A549 (cell line): ENCODE results near the gene C2orf72. TPM values are rescaled to one million over a fixed set of nuclear protein-coding genes. Genes with fewer than 3 reads are reported as not detected.

Experiments
- ATAC-seq, 2 experiments: fragments of 200-7000 bp in 1 of 2; fragments of >200 bp in 1 of 2; cut with Nextera tagmentation in 1 of 2; cut with Tn5 transposase in 1 of 2; 3 replicates each; pipeline versions ENCODE4 v1.8.0 to v1.9.1; 2018 to 2020; ENCODE audit warnings: mild to moderate bottlenecking in 1 of 2, moderate library complexity in 1 of 2
- CTCF ChIA-PET: fragments of 300-600 bp; sonication (Branson Sonifier 250); formaldehyde crosslinking; extraction: SDS; loops from one replicate; lab custom pipeline; 2021; ENCODE audit warnings: antibody characterized with exemption, inconsistent platforms; lab: Yijun Ruan, JAX
- POLR2A ChIA-PET: fragments of 350-600 bp; formaldehyde crosslinking; extraction: SDS; loops from one replicate; lab custom pipeline; 2021; ENCODE audit warnings: antibody characterized with exemption, inconsistent platforms; lab: Yijun Ruan, JAX
- DNase-seq, 2 experiments: peaks; one replicate each; pipeline versions ENCODE4 v3.0.0 to v3.0.0-alpha.2; 2011 to 2016; ENCODE audit warnings: low read depth in 1 of 2, low spot score in 1 of 2
- FAIRE-seq: peaks from 2 replicates; lab custom pipeline; 2011; peaks lifted over from hg19 to GRCh38; lab: Jason Lieb, UNC
- H3K27ac ChIP-seq, 2 experiments: fragments of >200 bp; sonication (Bioruptor Twin); formaldehyde crosslinking; 3 replicates each; pipeline ENCODE4 v1.5.1; 2016 to 2017
- H3K4me1 ChIP-seq: fragments of >200 bp; sonication (Bioruptor Twin); formaldehyde crosslinking; 3 replicates; pipeline ENCODE4 v1.6.1; 2016
- H3K4me2 ChIP-seq: fragments of >200 bp; sonication (Bioruptor Twin); formaldehyde crosslinking; 3 replicates; pipeline ENCODE4 v1.6.1; 2016
- H3K4me3 ChIP-seq: fragments of >200 bp; sonication (Bioruptor Twin); formaldehyde crosslinking; 3 replicates; pipeline ENCODE4 v1.5.1; 2016
- H3K9me3 ChIP-seq: fragments of >200 bp; sonication (Bioruptor Twin); formaldehyde crosslinking; 3 replicates; pipeline ENCODE4 v1.6.1; 2016
- ATOH8 ChIP-seq: fragments of 250-450 bp; sonication (Bioruptor Pico); IDR thresholded peaks from 2 replicates; pipeline ENCODE4 v1.5.0; 2020; ENCODE audit warnings: low read depth, mild to moderate bottlenecking, moderate library complexity
- CBX2 ChIP-seq: fragments of 200-600 bp; sonication (generic); IDR thresholded peaks from 2 replicates; pipeline ENCODE4 v1.6.1; 2016; ENCODE audit warnings: low read depth, mild to moderate bottlenecking, borderline replicate concordance
- CBX8 ChIP-seq: fragments of 200-600 bp; sonication (generic); IDR thresholded peaks from 2 replicates; pipeline ENCODE4 v1.6.1; 2016
- E2F6 ChIP-seq: IDR thresholded peaks from 2 replicates; pipeline ENCODE4 v1.6.1; 2012; ENCODE audit warnings: low read depth, borderline replicate concordance
- EHF ChIP-seq: fragments of 250-450 bp; sonication (Bioruptor Pico); IDR thresholded peaks from 2 replicates; pipeline ENCODE4 v1.5.0; 2020; ENCODE audit warnings: mild to moderate bottlenecking
- EHMT2 ChIP-seq: fragments of 200-600 bp; sonication (generic); IDR thresholded peaks from 2 replicates; pipeline ENCODE4 v1.6.1; 2016; ENCODE audit warnings: antibody characterized with exemption, low read depth, mild to moderate bottlenecking, moderate library complexity
- EP300 ChIP-seq, 2 experiments: fragments of >200 bp; sonication (Bioruptor Twin); formaldehyde crosslinking; IDR thresholded peaks; 2 replicates in 1 of 2; 3 replicates in 1 of 2; pipeline ENCODE4 v1.6.1; 2016 to 2017
- FOSB ChIP-seq: fragments of 250-450 bp; sonication (Bioruptor Pico); IDR thresholded peaks from 2 replicates; pipeline ENCODE4 v1.5.0; 2020; ENCODE audit warnings: mild to moderate bottlenecking, moderate library complexity
- FOXS1 ChIP-seq: fragments of 250-450 bp; sonication (Bioruptor Pico); IDR thresholded peaks from 2 replicates; pipeline ENCODE4 v1.5.0; 2020; ENCODE audit warnings: mild to moderate bottlenecking, moderate library complexity
- GATA3 ChIP-seq: IDR thresholded peaks from 2 replicates; pipeline ENCODE4 v1.6.1; 2012; ENCODE audit warnings: borderline replicate concordance
- HDAC2 ChIP-seq: fragments of 200-600 bp; sonication (generic); IDR thresholded peaks from 2 replicates; pipeline ENCODE4 v1.6.1; 2016
- HEYL ChIP-seq: fragments of 250-450 bp; sonication (Bioruptor Pico); IDR thresholded peaks from 2 replicates; pipeline ENCODE4 v1.8.0; 2021; ENCODE audit warnings: mild to moderate bottlenecking, moderate library complexity
- HMGXB4 ChIP-seq: fragments of 250-450 bp; sonication (Bioruptor Pico); IDR thresholded peaks from 2 replicates; pipeline ENCODE4 v1.5.0; 2021; ENCODE audit warnings: mild to moderate bottlenecking, moderate library complexity, borderline replicate concordance
- JUN ChIP-seq, 2 experiments: fragments of >200 bp; sonication (Bioruptor Twin); formaldehyde crosslinking; IDR thresholded peaks; 2 replicates in 1 of 2; 3 replicates in 1 of 2; pipeline ENCODE4 v1.6.1; 2016 to 2017
- JUNB ChIP-seq: fragments of >200 bp; sonication (Bioruptor Twin); formaldehyde crosslinking; IDR thresholded peaks from 2 replicates; pipeline ENCODE4 v1.6.1; 2016
- KDM1A ChIP-seq: fragments of 200-600 bp; sonication (generic); IDR thresholded peaks from 2 replicates; pipeline ENCODE4 v1.6.1; 2016; ENCODE audit warnings: low read depth, mild to moderate bottlenecking
- KDM5A ChIP-seq: fragments of 200-600 bp; sonication (generic); IDR thresholded peaks from 2 replicates; pipeline ENCODE4 v1.6.1; 2016; ENCODE audit warnings: antibody characterized with exemption, mild to moderate bottlenecking
- MAFK ChIP-seq: fragments of 450-650 bp; IDR thresholded peaks from 2 replicates; pipeline ENCODE4 v1.6.1; 2014; ENCODE audit not compliant: partially characterized antibody
- MAX ChIP-seq: IDR thresholded peaks from 2 replicates; pipeline ENCODE4 v1.6.1; 2012
- MYC ChIP-seq: IDR thresholded peaks from 2 replicates; pipeline ENCODE4 v1.6.1; 2012; ENCODE audit warnings: mild to moderate bottlenecking, inconsistent platforms, low read length, improper control_type of control experiment, borderline replicate concordance
- NR3C1 ChIP-seq: fragments of >200 bp; sonication (Bioruptor Twin); formaldehyde crosslinking; IDR thresholded peaks from 3 replicates; pipeline ENCODE4 v1.6.1; 2017
- PHF8 ChIP-seq: fragments of 200-600 bp; sonication (generic); IDR thresholded peaks from 2 replicates; pipeline ENCODE4 v1.6.1; 2016; ENCODE audit warnings: low read depth, mild to moderate bottlenecking, antibody characterized with exemption, moderate library complexity, borderline replicate concordance
- POLR2A ChIP-seq: IDR thresholded peaks from 2 replicates; pipeline ENCODE4 v1.6.1; 2012; ENCODE audit warnings: mild to moderate bottlenecking, low read length
- RFX5 ChIP-seq: fragments of 450-650 bp; IDR thresholded peaks from 2 replicates; pipeline ENCODE4 v1.7.1; 2014; ENCODE audit warnings: antibody characterized with exemption, mild to moderate bottlenecking, moderate library complexity
- SREBF2 ChIP-seq: fragments of 450-650 bp; IDR thresholded peaks from 2 replicates; pipeline ENCODE4 v1.6.1; 2014; ENCODE audit warnings: mild to moderate bottlenecking, moderate library complexity
- TFCP2L1 ChIP-seq: fragments of 250-450 bp; sonication (Bioruptor Pico); IDR thresholded peaks from 2 replicates; pipeline ENCODE4 v1.5.0; 2021; ENCODE audit warnings: mild to moderate bottlenecking
- TP53 ChIP-seq: fragments of 250-450 bp; sonication (Bioruptor Pico); IDR thresholded peaks from 2 replicates; pipeline ENCODE4 v1.5.0; 2021; ENCODE audit warnings: mild to moderate bottlenecking, moderate library complexity
- ZNF302 ChIP-seq: fragments of 250-450 bp; sonication (Bioruptor Pico); IDR thresholded peaks from 2 replicates; pipeline ENCODE4 v1.9.0; 2021; ENCODE audit warnings: inconsistent platforms, mild to moderate bottlenecking, moderate library complexity
- WGBS: methylation state at CpG from one replicate; pipeline ENCODE4 v1.1.6; 2017; ENCODE audit errors: missing lambda C conversion rate; 5-methylcytosine and 5-hydroxymethylcytosine counted together
- polyA plus RNA-seq, 4 experiments: library from polyadenylated mRNA; depleted of rRNA in 3 of 4; stranded (reverse); fragments of >200 nt; fragmentation: RNase III in 1 of 4; extraction: RNeasy Plus Mini Kit Qiagen cat#74134 plus additional on column Dnase treatment in 1 of 4; gene quantifications; 2 replicates in 3 of 4; 3 replicates in 1 of 4; pipeline ENCODE4 v1.2.3, GENCODE V29; 2011 to 2017

The C2orf72 gene
- polyA plus RNA-seq, 2 of the 4 experiments (the other 2 are of a cell fraction) = 4.9 to 7.4 TPM

GRCh38 chr2:231029563-231029962 is 7.8 kb upstream of the C2orf72 start:
- Histone ChIP-seq H3K4me3 (no peak overlapping the region), H3K9me3 (no peaks in the 10 kb centered on the region), H3K27ac (no peak overlapping the region), H3K4me2 (no peak overlapping the region), H3K4me1 (peaks cover 15% of the 10 kb centered on the region)
- TF ChIP-seq KDM5A (no peak), CBX2 (no peak), RFX5 (no peak), TP53 (CRISPR knock-in tag) (no peak), JUN (IDR thresholded peaks at IDR 0.05) (no peak), HDAC2 (no peak), CBX8 (no peak), ATOH8 (CRISPR knock-in tag) (no peak), SREBF2 (no peak), MAFK (no peak), KDM1A (no peak), GATA3 (no peak), POLR2A (no peak), TFCP2L1 (CRISPR knock-in tag) (no peak)
- ATAC-seq (no peak), DNase-seq (no peak), FAIRE-seq (no peak)
- POLR2A ChIA-PET = no interaction called here
- 87% methylated on average over 9 of the region's 9 CpGs for WGBS
- CTCF ChIA-PET = interaction anchor here (0.7 to 4.6 kb wide), 3 partner anchors 18 to 42 kb away, joined by 3 to 17 read pairs (median 3); no protein-coding TSS in a partner anchor

GRCh38 chr2:231030725-231031124 is 6.6 kb upstream of the C2orf72 start:
- H3K9me3 ChIP-seq = no peaks in the 10 kb centered on the region
- no peak overlapping the region for H3K4me2 ChIP-seq
- FAIRE-seq (no peak), ATAC-seq (no peak), DNase-seq (no peak)
- no peak for TF ChIP-seq GATA3
- no peak for TF ChIP-seq CBX2
- TF ChIP-seq MYC = no peak
- TF ChIP-seq EP300 (IDR thresholded peaks at IDR 0.05) = no peak
- no peak for TF ChIP-seq JUNB
- no peak for TF ChIP-seq POLR2A
- TF ChIP-seq EHF (CRISPR knock-in tag) = no peak
- TF ChIP-seq MAX = no peak
- TF ChIP-seq FOXS1 (CRISPR knock-in tag) = no peak
- WGBS = 46% methylated on average over 3 of the region's 3 CpGs
- ChIA-PET CTCF (interaction anchor here (1.0 to 4.6 kb wide), 5 partner anchors 17 to 206 kb away, joined by 3 to 17 read pairs (median 3); no protein-coding TSS in a partner anchor), POLR2A (no interaction called here)
- H3K27ac ChIP-seq = no peak overlapping the region
- peaks cover 19% of the 10 kb centered on the region for H3K4me1 ChIP-seq
- no peak overlapping the region for H3K4me3 ChIP-seq

- no peak for DNase-seq
- Histone ChIP-seq H3K4me3 (no peak overlapping the region), H3K4me1 (peaks cover 22% of the 10 kb centered on the region), H3K27ac (no peak overlapping the region), H3K4me2 (no peak overlapping the region), H3K9me3 (no peaks in the 10 kb centered on the region)
- no peak for TF ChIP-seq NR3C1
- no peak for TF ChIP-seq FOSB
- TF ChIP-seq ZNF302 (CRISPR knock-in tag) = no peak
- no peak for TF ChIP-seq CBX8
- TF ChIP-seq EHMT2 = no peak
- no peak for TF ChIP-seq TP53 (CRISPR knock-in tag)
- no peak for TF ChIP-seq HMGXB4 (CRISPR knock-in tag)
- no peak for TF ChIP-seq KDM1A
- TF ChIP-seq TFCP2L1 (CRISPR knock-in tag) = no peak
- no peak for TF ChIP-seq PHF8
- no peak for TF ChIP-seq HEYL (CRISPR knock-in tag)
- TF ChIP-seq E2F6 = no peak
- POLR2A ChIA-PET = no interaction called here
- WGBS = 68% methylated on average over 5 of the region's 5 CpGs
- no peak for FAIRE-seq
- CTCF ChIA-PET = interaction anchor here (0.8 to 4.6 kb wide), 5 partner anchors 16 to 419 kb away, joined by 3 to 17 read pairs (median 4); partner anchors contain the start of gene PSMD1
- ATAC-seq = no peak
These were observed 4.7 kb upstream of the C2orf72 start for GRCh38 chr2:231032575-231033140.
